HepG2 (cell line): ENCODE results near the gene C21orf58. TPM values are rescaled to one million over a fixed set of nuclear protein-coding genes. Genes with fewer than 3 reads are reported as not detected.

ENCODE experiments used
- ATAC-seq: fragments of 200-7000 bp; cut with Tn5 transposase; 3 replicates; pipeline ENCODE4 v1.9.1; 2020; ENCODE audit warnings: mild to moderate bottlenecking, moderate library complexity
- BruUV-seq: library from RNA; stranded (reverse); fragments of 400-500 nt; replicated peaks from 2 replicates; lab custom pipeline; 2021; lab: Mats Ljungman, UMichigan
- CTCF ChIA-PET: fragments of 300-600 bp; formaldehyde crosslinking; extraction: SDS; loops from one replicate; lab custom pipeline; 2021; ENCODE audit warnings: low total read pairs, inconsistent platforms, low intra/inter-chr PET ratio; lab: Yijun Ruan, JAX
- POLR2A ChIA-PET: fragments of 350-600 bp; sonication (Branson Sonifier 250); formaldehyde crosslinking; loops from one replicate; lab custom pipeline; 2020; ENCODE audit warnings: antibody characterized with exemption, inconsistent platforms; lab: Yijun Ruan, JAX
- DNase-seq: peaks from one replicate; pipeline ENCODE4 v3.0.0-alpha.2; 2015; ENCODE audit warnings: low spot score
- FAIRE-seq: peaks from 3 replicates; lab custom pipeline; 2011; peaks lifted over from hg19 to GRCh38; lab: Jason Lieb, UNC
- H2AFZ ChIP-seq: one replicate; pipeline ENCODE4 v1.6.1; 2011; ENCODE audit warnings: low read length, inconsistent platforms
- H3K27ac ChIP-seq: fragments of 300-600 bp; 3 replicates; pipeline ENCODE4 v1.8.0; 2011; ENCODE audit warnings: mixed run types, mild to moderate bottlenecking, mixed read lengths, low read length, inconsistent platforms; ENCODE audit not compliant: insufficient read depth; ENCODE audit errors: extremely low read length
- H3K27me3 ChIP-seq, 2 experiments: fragments of 200-600 bp in 1 of 2; 2 replicates in 1 of 2; 3 replicates in 1 of 2; pipeline versions ENCODE4 v1.6.0 to v1.8.0; 2011; ENCODE audit warnings: low read length in 2 of 2, mild to moderate bottlenecking in 2 of 2, moderate library complexity in 2 of 2, inconsistent platforms in 1 of 2; ENCODE audit not compliant: insufficient read depth in 2 of 2, control insufficient read depth in 1 of 2
- H3K36me3 ChIP-seq, 2 experiments: fragments of 200-600 bp in 1 of 2; replicated peaks in 1 of 2; 2 replicates in 1 of 2; 3 replicates in 1 of 2; pipeline versions ENCODE4 v1.5.1 to v1.8.0; 2011; ENCODE audit warnings: low read length in 2 of 2, inconsistent platforms in 1 of 2; ENCODE audit not compliant: insufficient read depth in 2 of 2, control insufficient read depth in 1 of 2
- H3K4me1 ChIP-seq: 2 replicates; pipeline ENCODE4 v1.5.1; 2012; ENCODE audit warnings: low read length, inconsistent platforms; ENCODE audit not compliant: insufficient read depth
- H3K4me2 ChIP-seq: 2 replicates; pipeline ENCODE4 v1.6.0; 2011; ENCODE audit warnings: low read depth, low read length, inconsistent platforms
- H3K4me3 ChIP-seq, 3 experiments: fragments of 200-600 bp in 1 of 3; sonication (generic), shearing (Covaris generic) in 1 of 3; replicated peaks in 1 of 3; 2 replicates each; pipeline ENCODE4 v1.5.1; 2011 to 2016; ENCODE audit warnings: low read length in 3 of 3, inconsistent platforms in 2 of 3, low read depth in 2 of 3, mild to moderate bottlenecking in 2 of 3, control low read depth in 1 of 3, mixed read lengths in 1 of 3; ENCODE audit not compliant: insufficient read depth in 1 of 3
- H3K79me2 ChIP-seq: one replicate; pipeline ENCODE4 v1.6.1; 2011; ENCODE audit warnings: low read length, inconsistent platforms; ENCODE audit not compliant: insufficient read depth
- H3K9ac ChIP-seq: 2 replicates; pipeline ENCODE4 v1.6.0; 2011; ENCODE audit warnings: mild to moderate bottlenecking, low read depth, low read length, inconsistent platforms; ENCODE audit not compliant: insufficient read depth
- H3K9me3 ChIP-seq: 2 replicates; pipeline ENCODE4 v1.5.1; 2012; ENCODE audit warnings: mild to moderate bottlenecking, low read length
- H4K20me1 ChIP-seq: 2 replicates; pipeline ENCODE4 v1.6.0; 2011; ENCODE audit warnings: inconsistent platforms, mild to moderate bottlenecking, low read length, moderate library complexity; ENCODE audit not compliant: insufficient read depth
- CERS6 ChIP-seq: sonication (generic); formaldehyde crosslinking; IDR thresholded peaks from 2 replicates; pipeline ENCODE4 v1.5.0; 2020; ENCODE audit warnings: missing genetic modification reagents
- ELF3 ChIP-seq: IDR thresholded peaks from 2 replicates; pipeline ENCODE4 v1.6.1; 2016; ENCODE audit warnings: missing genetic modification reagents, missing compliant biosample characterization
- HOXD1 ChIP-seq: sonication (generic); formaldehyde crosslinking; IDR thresholded peaks from 2 replicates; pipeline ENCODE4 v1.5.0; 2020; ENCODE audit warnings: missing genetic modification reagents
- JDP2 ChIP-seq: sonication (generic); formaldehyde crosslinking; IDR thresholded peaks from 2 replicates; pipeline ENCODE4 v1.8.1; 2022; ENCODE audit warnings: missing genetic modification reagents, borderline replicate concordance
- KDM4B ChIP-seq: sonication (generic); formaldehyde crosslinking; IDR thresholded peaks from 2 replicates; pipeline ENCODE4 v1.4.0; 2020; ENCODE audit warnings: missing genetic modification reagents
- MAFF ChIP-seq: IDR thresholded peaks from 2 replicates; pipeline ENCODE4 v1.6.1; 2011; ENCODE audit warnings: low read depth, low read length, improper control_type of control experiment
- MAFK ChIP-seq, 2 experiments: IDR thresholded peaks in 1 of 2; conservative IDR thresholded peaks in 1 of 2; 2 replicates each; pipeline ENCODE4 v1.6.1; 2011; ENCODE audit warnings: improper control_type of control experiment in 2 of 2, low read length in 2 of 2
- RFX5 ChIP-seq: IDR thresholded peaks from 2 replicates; pipeline ENCODE4 v1.6.1; 2011; ENCODE audit warnings: low read depth, low read length, improper control_type of control experiment
- SOX6 ChIP-seq, 2 experiments: fragments of 450-650 bp in 1 of 2; sonication (generic) in 1 of 2; formaldehyde crosslinking in 1 of 2; IDR thresholded peaks; 2 replicates each; pipeline versions ENCODE4 v1.4.0 to v1.6.1; 2017 to 2020; ENCODE audit warnings: antibody characterized with exemption in 1 of 2, mild to moderate bottlenecking in 1 of 2, missing genetic modification reagents in 1 of 2
- TGIF2 ChIP-seq: IDR thresholded peaks from 2 replicates; pipeline ENCODE4 v1.6.1; 2016; ENCODE audit warnings: control low read depth, missing compliant biosample characterization
- TRIM22 ChIP-seq: fragments of 450-650 bp; IDR thresholded peaks from 2 replicates; pipeline ENCODE4 v1.6.1; 2017
- ZNF503 ChIP-seq: sonication (generic); formaldehyde crosslinking; IDR thresholded peaks from 2 replicates; pipeline ENCODE4 v1.4.0; 2020; ENCODE audit warnings: missing genetic modification reagents
- ZNF530 ChIP-seq: sonication (generic); formaldehyde crosslinking; IDR thresholded peaks from 2 replicates; pipeline ENCODE4 v1.5.0; 2020; ENCODE audit warnings: low read depth, mild to moderate bottlenecking, missing genetic modification reagents
- ZNF543 ChIP-seq: sonication (generic); formaldehyde crosslinking; IDR thresholded peaks from 2 replicates; pipeline ENCODE4 v1.4.0; 2020; ENCODE audit warnings: mild to moderate bottlenecking, missing genetic modification reagents
- ZNF577 ChIP-seq: sonication (generic); formaldehyde crosslinking; IDR thresholded peaks from 2 replicates; pipeline ENCODE4 v1.4.0; 2020; ENCODE audit warnings: mild to moderate bottlenecking, low read depth, missing genetic modification reagents, borderline replicate concordance
- WGBS: methylation state at CpG from one replicate; pipeline ENCODE4 v1.1.6; 2017; ENCODE audit warnings: low lambda C conversion rate; 5-methylcytosine and 5-hydroxymethylcytosine counted together
- in situ Hi-C: cut with HindIII; loops from 2 replicates; pipeline ENCODE4 v1.10.0; 2017; ENCODE audit warnings: low pct_unique_long_range_greater_than_20kb; ENCODE audit not compliant: extremely low pct_ligation_motif_present
- intact Hi-C: fragments of 100-400 bp; cut with micrococcal nuclease; formaldehyde crosslinking; loops from one replicate; pipeline ENCODE4 v1.10.0; 2022; ENCODE audit not compliant: unreplicated experiment
- polyA plus RNA-seq, 8 experiments: library from polyadenylated mRNA; depleted of rRNA in 3 of 8; stranded (reverse) in 7 of 8; unstranded in 1 of 8; fragments of >200 nt; fragmentation: Illumina TruSeq in 4 of 8; extraction: Trizol in 4 of 8; gene quantifications; 2 replicates each; pipeline versions ENCODE4 v1.2.1 to v1.2.3, GENCODE V29; 2011 to 2016; ENCODE audit warnings: low read depth in 4 of 8, missing spikeins in 1 of 8, mixed read lengths in 1 of 8; ENCODE audit not compliant: insufficient read depth in 1 of 8
- total RNA-seq, 5 experiments: library from RNA; depleted of rRNA; stranded (reverse); fragments of >200 nt; fragmentation: Illumina TruSeq; extraction: Trizol; gene quantifications; 2 replicates each; pipeline ENCODE4 v1.2.3, GENCODE V29; 2016; ENCODE audit warnings: low read depth in 1 of 5

Gene C21orf58
- total and polyA plus RNA-seq, 2 of the 13 experiments (the other 11 are each of a cell fraction or from before 2014, with no cell fraction given) = 3.5 to 6.8 TPM

- no peak overlapping the region for H3K4me3 ChIP-seq
These were observed 32.1 kb downstream of the C21orf58 start for GRCh38 chr21:46291561-46291960.

GRCh38 chr21:46289655-46290179 lies 34.0 kb downstream of the C21orf58 start:
- WGBS = 64% methylated on average over 6 of the region's 6 CpGs
- H2AFZ ChIP-seq = no peak overlapping the region
- H3K4me2 ChIP-seq = no peak overlapping the region
- no peak overlapping the region for H3K9ac ChIP-seq
- BruUV-seq = no TSS peak
- POLR2A ChIA-PET = no interaction called here
- FAIRE-seq (no peak), ATAC-seq (no peak), DNase-seq (no peak)
- 0 out of 2 replicates have a peak, but pooled peaks cover 2% of the 10 kb centered on the region for H4K20me1 ChIP-seq
- peaks cover 10% of the 10 kb centered on the region for H3K79me2 ChIP-seq
- in situ Hi-C loops (loop anchor here (5.0 to 10.0 kb wide), 2 partner anchors 33 to 315 kb away; partner anchors contain the start of genes C21orf58 and PCNT), intact Hi-C loops (loop anchor here (10.0 kb wide), 1 partner anchor 65 kb away; the partner anchor contains the start of gene LSS)
- CTCF ChIA-PET = no interaction called here
- peaks cover 1 to 14% of the 10 kb centered on the region in 2 experiments; a peak in 1 of 5 replicates for H3K36me3 ChIP-seq
- peaks cover 36% of the 10 kb centered on the region for H3K4me1 ChIP-seq
- H3K9me3 ChIP-seq = no peaks in the 10 kb centered on the region
- H3K27me3 ChIP-seq = no peaks in the 10 kb centered on the region; a peak in 1 of 5 replicates
- no peak overlapping the region for H3K27ac ChIP-seq
- H3K4me3 ChIP-seq = no peak overlapping the region
- no peak for TF ChIP-seq SOX6 (IDR thresholded peaks at IDR 0.05)
- TF ChIP-seq SOX6 (CRISPR knock-in tag; IDR thresholded peaks at IDR 0.05) = no peak
- TF ChIP-seq TRIM22 = no peak
- peak; percentile 89 to 92 for TF ChIP-seq MAFK (conservative IDR thresholded peaks at IDR 0.05 in 1 of 2, IDR thresholded peaks at IDR 0.05 in 1 of 2; ENCODE audit: low read length in 2 of 2)
- TF ChIP-seq ELF3 = no peak
- TF ChIP-seq TGIF2 = no peak
- TF ChIP-seq ZNF577 (CRISPR knock-in tag) = no peak
- peak; percentile 92 for TF ChIP-seq MAFF
- no peak for TF ChIP-seq HOXD1 (CRISPR knock-in tag)
- TF ChIP-seq CERS6 = no peak
- peak; percentile 69 for TF ChIP-seq RFX5
- no peak for TF ChIP-seq ZNF530 (CRISPR knock-in tag)
- no peak for TF ChIP-seq ZNF503 (CRISPR knock-in tag)
- no peak for TF ChIP-seq KDM4B (CRISPR knock-in tag)

More at GRCh38 chr21:46291561-46291960, 32.1 kb downstream of the C21orf58 start:
- no peak for FAIRE-seq
- no peaks in the 10 kb centered on the region for H3K9me3 ChIP-seq
- no peaks in the 10 kb centered on the region for H4K20me1 ChIP-seq
- DNase-seq = no peak
- H3K4me1 ChIP-seq = peaks cover 46% of the 10 kb centered on the region
- H2AFZ ChIP-seq = no peak overlapping the region
- BruUV-seq = TSS peak; percentile 11
- H3K4me2 ChIP-seq = no peak overlapping the region
- peaks cover 1 to 10% of the 10 kb centered on the region in 2 experiments; a peak in 1 of 5 replicates for H3K36me3 ChIP-seq
- in situ Hi-C loops = no loop called here
- no peak for ATAC-seq
- 97% methylated on average over 2 of the region's 2 CpGs for WGBS
- H3K9ac ChIP-seq = no peak overlapping the region
- H3K27ac ChIP-seq = no peak overlapping the region
- intact Hi-C loops = no loop called here
- H3K27me3 ChIP-seq = no peaks in the 10 kb centered on the region; a peak in 1 of 5 replicates
- ChIA-PET CTCF (no interaction called here), POLR2A (no interaction called here)
- no peaks in the 10 kb centered on the region for H3K79me2 ChIP-seq
- TF ChIP-seq JDP2 (CRISPR knock-in tag) (no peak), MAFF (peak; percentile 59), ZNF543 (CRISPR knock-in tag) (no peak), MAFK (conservative IDR thresholded peaks at IDR 0.05 in 1 of 2, IDR thresholded peaks at IDR 0.05 in 1 of 2; ENCODE audit: low read length in 2 of 2) (peak in 1 of 2 experiments; percentile 74; a peak in 3 of 4 replicates)
